Measurements from ENCODE around the gene COX7B2.
A peak's percentile ranks its signal among the peaks of the same experiment; 100 is the strongest.

COX7B2 gene

DNA sequence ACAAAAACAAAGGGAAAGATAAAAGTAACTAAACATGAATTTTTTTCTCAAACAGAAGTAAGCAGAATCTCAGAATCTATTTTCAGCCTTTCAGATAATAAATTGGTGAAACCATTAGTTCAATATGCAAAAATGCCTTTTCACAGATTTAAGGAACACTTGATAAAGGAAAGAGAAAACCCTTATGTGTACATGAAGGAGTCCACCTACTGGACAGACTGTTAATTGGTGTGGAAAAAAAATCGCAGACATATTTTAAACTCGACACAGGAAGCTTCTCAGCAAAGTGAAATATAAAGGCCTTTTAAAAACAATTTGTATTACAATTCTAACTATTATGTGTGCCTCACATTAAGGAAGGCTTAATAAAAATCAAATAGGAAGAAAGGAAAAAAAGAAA is 22.3 kb downstream of the COX7B2 start:
- DNase-seq, result no peak

DNA sequence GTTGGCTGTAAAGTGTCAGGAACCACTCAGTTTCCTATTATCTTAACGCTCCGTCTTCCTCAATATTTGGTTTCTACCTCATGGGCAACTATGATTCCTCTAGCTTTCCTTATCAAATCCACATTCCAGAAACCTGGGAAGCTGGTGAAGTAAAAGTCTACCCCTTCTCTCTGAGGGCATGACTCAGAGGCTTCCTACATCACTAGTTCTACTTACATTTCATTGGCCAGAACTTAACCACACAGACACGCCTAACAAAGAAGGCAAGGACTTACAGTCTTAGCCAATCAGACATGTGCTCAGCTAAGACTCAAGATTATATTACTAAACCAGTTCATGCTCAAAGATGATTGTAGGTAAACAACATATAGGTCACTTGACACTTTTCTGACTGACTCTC is 30.4 kb downstream of the COX7B2 start:
- DNase-seq, result no peak

DNA sequence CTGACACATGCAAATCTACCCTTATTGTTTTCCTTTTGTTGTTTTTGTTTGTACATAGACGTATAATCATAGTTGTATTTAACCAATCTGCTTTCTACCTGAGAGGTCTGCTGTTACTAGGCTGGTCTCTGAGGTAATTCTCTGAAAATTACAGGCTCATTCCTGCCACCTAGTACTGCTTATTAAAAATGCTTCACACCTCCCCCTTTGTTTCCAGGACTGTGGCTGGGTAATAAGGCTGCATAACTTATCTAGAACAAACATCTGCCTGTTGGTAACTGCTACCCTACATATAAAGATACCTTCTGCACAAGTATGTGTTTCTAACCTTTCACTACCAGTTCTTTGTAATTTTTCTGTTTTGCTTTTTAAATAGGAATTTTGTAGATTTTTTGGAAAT is 34.2 kb downstream of the COX7B2 start:
- no peak for DNase-seq

DNA sequence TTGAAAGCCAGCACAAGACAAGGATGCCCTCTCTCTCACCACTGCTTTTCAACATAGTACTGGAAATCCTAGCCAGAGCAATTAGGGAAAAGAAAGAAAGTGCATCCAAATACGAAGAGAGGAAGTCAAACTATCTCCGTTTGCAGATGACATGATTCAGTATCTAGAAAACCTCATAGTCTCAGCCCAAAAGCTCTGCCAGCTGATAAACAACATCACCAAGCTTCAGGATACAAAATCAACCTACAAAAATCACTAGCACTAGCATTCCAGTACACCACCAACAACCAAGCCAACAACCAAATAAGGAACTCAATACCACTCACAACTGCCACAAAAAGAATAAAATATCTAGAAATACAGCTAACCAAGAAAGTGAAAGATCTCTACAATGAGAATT is 38.6 kb downstream of the COX7B2 start:
- DNase-seq, result no peak

DNA sequence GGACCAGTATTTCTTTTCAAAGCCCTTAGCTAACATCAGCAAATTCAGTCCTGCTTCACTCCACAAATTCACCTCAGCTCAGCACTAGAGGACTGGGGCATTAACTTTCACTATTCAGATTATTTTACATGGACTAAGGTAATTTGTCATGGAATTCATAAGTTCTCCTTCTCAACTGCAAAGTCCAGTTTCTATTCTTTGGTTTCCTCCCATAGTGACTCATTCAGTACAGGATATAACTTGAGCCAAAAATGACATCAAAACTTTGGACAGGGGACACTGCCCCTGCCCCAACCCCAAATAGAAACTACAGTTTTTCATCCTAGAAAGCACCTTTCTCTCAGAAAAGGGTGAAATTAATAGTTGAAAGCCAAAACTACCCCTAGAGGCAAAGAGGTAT is 52.7 kb downstream of the COX7B2 start:
- no peak for DNase-seq

DNA sequence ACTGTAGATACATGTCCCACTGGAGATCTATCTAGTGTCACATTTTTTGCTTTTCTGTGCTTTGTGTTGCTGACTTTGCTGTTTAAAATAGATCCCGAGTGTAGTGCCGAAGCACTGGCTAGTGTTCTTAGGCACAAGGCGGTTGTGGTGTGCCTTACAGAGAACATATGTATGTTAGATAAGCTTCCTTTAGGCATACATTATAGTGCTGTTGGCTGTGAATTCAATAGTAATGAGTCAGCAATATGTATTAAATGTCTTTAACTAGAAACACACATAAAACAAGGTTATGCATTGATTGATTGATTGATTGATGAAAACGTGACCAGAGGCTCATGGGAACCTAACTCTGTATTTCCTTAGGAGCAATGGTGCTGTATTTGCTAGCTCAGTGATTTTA is 56.2 kb downstream of the COX7B2 start:
- DNase-seq, result no peak

DNA sequence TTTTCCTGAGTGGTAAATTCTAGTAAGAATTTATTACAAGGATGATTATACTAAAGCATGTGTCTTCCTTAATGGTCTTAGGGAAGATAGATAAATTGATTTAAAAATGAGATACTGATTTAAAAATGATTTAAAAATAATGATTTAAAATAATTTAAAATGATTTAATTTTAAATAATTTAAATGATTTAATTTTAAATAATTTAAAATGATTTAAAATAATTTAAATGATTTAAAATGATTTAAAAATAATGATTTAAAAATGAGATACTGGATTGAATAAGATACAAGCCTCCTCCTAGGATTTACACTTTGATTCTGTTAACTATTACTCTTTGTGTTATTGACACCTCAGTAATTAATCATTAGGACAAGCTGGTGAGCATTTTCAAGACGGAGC is 59.0 kb downstream of the COX7B2 start:
- DNase-seq, result no peak

DNA sequence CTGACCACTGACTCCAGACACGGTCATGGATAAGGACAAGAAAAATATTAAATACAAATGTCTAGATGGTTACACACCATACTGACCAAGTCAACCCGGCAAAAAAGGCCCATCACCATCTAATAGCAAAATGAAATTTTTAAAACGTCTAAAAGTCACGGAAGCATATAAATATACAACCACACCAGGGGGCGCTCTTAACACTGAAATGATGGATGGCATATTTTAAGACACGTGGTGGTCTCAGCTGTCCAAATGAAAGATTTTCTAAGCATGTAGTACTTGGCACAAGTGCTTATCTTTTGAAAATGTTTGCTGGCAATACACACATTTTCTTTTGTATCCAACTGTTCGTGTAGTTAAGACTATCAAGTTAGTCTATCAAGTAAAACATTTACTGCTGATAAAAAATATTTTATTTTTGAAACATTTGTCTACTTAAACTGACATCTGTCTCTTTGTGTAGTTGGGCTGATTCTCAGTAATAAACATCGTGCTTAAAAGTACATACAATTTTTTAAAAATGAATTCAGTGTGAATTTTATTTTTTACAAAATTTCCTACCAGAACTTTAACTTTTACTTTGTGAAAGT is 64.6 kb downstream of the COX7B2 start:
- peak; percentile 16 for DNase-seq

DNA sequence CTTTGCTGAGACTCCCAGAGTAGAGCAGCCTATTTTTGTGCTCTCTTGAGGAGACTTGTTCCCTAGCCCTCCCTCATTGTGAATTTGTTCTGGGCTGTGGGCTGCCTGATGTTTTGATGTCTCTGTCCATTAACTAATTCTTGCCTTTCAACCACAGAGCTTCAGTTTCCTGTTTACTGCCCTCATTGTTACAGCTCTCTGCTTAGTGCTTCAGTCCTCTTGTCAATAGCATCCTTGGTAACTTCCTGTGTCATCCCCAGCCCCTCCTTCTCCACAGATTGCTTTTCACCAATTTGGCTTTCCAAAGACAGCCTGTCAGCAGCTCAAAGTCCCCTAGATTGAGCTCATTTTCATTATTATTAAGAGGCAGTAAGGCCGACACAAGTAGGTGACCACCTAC is 69.9 kb downstream of the COX7B2 start:
- DNase-seq, result no peak

DNA sequence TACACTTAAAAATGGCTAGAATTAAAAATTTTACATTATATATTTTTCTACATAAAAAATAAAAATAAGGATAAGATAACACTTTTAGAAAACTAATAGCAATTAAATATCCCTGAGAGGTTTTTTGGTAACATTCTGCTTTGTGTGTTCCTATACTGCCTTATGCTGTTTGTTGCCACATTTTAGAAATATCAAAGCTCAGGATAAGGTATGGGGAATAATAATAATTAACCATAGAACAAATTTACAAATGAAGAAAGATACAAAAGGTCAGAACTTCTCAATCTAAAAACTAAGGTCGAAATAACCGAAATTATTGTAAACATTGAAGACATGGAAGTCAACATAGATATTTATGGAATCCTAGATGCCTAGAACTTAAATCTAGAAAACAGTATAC is 71.4 kb downstream of the COX7B2 start:
- DNase-seq, result no peak

DNA sequence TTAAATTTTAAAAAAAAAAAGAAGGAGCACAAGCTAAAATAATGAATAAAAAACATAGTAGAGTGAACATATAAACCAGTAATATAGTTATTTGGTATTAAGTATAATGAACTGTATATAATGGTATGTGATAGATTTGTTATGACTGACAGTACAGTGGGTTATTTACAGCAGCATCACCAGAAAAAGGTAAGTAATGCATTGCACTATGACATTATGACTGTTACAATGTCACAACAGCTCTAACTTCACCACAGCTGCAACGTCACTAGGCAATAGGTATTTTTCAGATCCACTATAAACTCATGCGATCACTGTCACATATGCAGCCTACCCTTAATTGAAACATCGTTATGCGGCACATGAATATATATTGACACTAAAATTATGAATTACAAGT is 72.5 kb downstream of the COX7B2 start:
- DNase-seq, result no peak

DNA sequence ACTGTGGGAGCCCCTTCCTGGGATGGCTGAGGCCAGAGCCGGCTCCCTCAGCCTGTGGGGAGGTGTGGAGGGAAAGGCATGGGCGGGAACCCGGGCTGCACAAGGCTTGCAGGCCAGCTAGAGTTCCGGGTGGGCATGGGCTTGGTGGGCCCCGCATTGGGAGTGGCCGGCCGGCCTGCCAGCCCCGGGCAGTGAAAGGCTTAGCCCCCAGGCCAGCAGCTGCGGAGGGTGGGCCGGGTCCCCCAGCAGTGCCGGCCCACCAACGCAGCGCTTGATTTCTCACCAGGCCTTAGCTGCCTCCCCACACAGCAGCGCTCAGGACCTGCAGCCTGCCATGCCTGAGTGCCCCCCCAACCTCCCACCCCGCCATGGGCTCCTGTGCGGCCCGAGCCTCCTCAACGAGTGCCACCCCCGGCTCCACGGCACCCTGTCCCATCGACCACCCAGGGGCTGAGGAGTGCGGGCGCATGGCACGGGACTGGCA is 78.0 kb downstream of the COX7B2 start:
- DNase-seq, result no peak

DNA sequence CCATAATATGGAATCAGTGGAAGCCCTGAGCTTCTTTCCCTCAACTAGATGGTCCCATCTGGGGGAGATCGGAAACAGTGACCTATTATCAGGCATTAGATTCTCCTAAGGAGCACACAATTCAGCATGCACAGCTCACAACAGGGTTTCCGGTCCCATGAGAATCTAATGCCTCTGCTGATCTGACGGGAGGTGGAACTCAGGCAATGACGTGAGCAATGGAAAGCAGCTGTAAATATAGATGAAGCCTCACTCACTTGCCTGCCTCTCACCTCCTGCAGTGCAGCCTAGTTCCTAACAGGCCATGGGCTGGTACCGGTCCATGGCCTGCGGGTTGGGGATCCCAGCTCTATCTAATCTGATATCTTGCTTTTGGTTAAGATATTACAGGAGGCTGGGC is 88.9 kb downstream of the COX7B2 start:
- DNase-seq, result no peak

DNA sequence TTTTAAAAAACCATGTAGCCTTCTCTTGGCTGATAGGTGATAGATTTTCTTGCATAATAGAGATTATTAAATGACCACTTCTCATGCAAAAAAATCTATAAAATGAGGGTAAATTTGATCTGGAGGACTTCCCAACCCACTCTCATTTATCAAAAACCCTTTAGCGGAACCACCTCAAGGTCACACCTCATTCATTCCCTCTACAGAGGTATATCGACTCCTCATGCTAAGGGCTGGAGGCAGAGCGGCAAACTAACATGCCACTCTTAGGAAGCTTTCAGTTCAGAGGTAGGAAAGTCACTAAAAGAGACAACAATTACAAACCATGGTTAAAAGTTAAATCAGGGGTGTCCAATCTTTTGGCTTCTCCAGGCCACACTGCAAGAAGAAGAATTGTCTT is 90.0 kb downstream of the COX7B2 start:
- no peak for DNase-seq

DNA sequence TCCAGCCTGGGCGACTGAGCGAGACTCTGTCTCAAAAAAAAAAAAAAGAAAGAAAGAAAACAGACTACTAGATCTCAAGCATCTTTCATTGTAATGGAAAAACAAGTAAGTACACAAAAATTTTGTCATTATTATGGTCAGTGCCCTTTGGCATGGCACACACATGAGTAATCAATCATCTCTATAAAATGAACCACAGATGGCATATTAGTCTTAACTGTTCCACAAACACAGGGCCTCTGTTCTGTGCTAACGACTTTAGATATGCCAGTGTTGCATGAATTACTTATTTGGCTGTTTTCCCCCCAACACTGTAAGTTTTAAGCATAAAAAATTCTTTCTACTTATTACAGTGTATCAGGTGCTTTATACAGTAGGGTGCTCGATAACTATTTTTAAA is 90.4 kb downstream of the COX7B2 start:
- DNase-seq, result no peak

DNA sequence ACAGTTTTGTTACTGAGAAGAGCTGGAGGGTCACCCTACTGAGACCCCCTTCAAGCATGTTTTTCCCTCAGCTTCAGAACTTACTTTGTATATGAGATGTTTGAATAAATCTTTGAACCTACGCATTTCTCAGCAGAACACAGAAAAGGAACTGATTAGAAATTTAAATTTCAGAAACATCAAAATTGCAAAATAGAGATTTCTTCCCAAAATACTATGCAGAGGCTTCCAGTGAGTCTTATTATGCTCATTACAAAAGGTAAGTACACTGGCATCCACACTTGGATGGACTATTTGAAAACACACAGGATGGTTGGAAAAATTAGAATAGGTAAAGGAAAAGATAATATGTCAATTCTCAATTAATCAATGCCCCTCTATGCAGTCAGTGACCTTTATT is 91.2 kb downstream of the COX7B2 start:
- no peak for DNase-seq

DNA sequence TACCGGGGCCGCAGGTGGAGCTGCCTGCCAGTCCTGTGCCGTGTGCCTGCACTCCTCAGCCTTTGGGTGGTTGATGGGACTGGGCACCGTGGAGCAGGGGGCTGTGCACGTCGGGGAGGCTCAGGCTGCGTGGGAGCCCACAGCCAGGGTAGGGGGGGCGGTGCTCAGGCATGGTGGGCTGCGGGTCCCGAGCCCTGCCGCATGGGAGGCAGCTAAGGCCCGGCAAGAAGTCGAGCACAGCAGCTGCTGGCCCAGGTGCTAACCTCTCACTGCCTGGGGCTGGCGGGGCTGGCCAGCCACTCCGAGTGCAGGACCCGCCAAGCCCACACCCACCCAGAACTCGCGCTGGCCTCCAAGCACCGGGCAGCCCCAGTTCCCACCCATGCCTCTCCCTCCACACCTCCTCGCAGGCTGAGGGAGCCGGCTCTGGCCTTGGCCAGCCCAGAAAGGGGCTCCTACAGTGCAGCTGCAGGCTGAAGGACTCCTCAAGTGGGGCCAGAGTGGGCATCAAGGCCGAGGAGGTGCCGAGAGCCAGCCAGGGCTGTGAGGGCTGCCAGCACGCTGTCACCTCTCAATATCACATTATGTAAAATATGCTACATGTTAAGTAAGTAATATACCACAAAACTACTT is 104.1 kb downstream of the COX7B2 start:
- no peak for DNase-seq

DNA sequence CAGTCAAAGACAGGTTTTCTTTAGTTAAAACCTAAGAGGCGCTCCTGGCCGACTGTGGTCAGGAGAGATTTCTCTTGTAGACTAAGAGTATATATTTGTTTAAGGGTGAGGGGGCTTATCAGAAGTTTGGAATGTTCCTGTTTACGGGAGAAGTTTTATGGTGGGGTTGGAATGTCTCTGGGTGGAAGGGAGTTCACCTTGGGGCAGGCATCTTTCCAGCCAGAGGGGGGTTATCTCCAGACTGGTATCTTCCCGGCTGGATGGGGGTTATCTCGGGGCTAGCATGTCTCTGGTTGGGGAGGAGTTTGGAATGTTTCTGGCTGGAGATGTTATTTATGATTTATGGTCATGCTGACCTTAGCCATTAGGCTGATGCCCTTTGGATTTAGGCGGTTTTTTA is 116.0 kb downstream of the COX7B2 start:
- DNase-seq, result no peak

DNA sequence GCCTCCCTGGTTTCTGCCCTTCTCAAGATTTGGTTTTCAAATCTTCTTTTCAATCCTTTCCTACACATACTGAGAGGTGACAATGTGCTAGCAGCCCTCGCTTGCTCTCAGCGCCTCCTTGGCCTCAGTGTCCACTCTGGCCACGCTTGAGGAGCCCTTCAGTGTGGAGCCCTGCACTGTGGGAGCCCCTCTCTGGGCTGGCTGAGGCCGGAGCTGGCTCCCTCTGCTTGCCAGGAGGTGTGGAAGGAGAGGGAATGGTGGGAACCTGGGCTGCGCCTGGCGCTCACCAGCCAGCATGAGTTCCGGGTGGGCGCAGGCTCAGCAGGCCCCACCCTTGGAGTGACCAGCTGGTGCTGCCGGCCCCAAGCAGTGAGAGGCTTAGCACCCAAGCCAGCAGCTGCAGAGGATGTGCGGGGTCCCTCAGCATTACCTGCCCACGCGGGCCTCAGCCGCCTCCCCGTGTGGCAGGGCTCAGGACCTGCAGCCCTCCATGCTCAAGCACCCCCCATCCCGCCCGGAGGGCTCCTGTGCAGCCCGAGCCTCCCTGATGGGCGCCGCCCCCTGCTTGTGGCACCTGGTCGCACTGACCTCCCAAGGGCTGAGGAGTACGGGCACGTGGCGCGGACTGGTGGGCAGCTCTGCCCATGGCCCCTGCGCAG is 127.5 kb downstream of the COX7B2 start:
- no peak for DNase-seq

DNA sequence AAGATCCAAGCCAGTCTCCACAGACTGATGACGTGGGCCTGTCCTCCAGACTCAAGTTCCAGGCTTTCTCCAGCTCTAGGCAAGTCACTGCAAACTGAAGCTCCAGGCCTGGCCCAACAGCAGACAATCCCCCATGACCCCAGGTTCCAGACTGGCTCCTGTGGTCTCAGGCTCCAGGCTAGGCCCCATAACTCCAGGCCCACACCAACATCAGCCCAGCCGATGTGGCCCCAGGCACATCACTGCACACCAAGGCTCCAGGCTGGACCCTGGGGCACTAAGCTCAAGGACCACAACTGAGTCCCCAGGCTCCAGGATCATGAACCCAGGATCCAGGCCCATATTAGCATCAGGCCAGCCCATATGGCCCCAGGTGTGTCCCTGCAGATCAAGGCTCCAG is 143.6 kb downstream of the COX7B2 start:
- no peak for DNase-seq

DNA sequence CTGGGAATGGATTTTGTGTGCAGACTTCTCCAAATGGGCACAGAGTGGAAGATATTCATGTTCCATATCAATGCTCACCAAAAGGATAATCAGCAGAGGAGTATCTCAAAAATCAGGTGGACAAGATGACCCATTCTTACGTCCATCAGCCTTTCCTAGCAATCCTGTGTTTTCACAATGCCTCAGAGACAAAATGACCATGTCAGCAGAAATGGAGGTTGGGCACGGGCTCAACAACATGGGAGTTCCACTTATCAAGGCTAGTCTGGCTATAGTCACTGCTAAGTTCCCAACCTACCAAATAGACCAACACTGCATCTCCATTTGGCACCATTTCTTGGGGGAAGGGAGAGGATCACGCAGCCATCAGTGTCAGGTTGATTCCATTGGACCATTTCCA is 179.0 kb downstream of the COX7B2 start:
- DNase-seq, result no peak

DNA sequence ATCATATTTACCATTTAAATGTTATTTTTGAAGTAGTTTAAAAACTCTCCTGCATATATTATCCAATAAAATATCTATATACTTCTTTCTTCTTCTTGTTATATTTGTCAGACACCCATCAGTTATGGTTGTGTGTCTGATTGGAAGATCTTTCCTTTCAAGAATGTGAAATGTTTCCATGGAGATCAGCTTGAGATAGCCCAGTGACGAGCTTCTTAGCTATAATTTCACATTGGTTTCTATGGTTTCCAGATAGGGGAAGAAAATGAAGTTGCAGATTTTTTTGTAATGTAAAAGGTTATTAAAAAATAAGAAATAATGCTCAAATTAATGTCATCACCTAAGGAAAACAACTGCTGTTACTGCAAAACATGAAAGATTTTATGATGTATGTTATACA is 189.0 kb downstream of the COX7B2 start:
- no peak for DNase-seq

DNA sequence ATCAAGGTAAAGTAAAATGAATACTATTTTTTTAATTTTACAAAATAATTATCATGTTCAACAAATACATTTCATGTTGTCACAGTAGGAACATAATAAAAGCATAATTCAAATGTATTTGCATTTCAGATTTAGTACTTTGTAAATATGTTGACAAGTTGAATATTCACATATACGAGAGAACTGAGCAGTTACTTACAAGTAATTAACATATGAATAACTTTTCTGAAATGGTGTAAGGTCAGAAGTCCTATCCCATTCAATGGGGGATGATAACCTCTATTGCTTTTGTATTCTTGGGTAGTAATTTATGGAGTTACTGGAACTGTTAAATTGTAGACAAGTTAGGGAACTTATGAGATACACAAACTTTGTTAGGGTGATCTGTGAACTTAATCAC is 191.1 kb downstream of the COX7B2 start:
- no peak for DNase-seq

DNA sequence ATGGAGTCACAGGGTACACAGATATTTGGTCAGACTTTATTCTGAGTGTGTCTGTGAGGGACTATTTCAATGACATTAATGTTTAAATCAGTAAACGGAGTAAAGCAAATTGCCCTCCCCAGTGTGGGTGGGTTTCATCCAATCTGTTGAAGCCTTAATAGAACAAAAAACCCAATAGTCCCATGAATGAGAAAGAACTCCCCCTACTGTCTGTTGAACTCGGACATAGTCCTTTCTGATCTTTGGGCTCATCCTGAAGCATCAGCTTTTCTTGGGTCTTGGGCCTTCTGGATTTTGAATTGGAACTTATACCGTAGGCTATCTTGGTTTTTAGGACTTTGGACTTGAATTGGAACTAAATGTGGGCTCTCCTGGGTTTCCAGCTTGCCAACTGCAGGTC is 193.6 kb downstream of the COX7B2 start:
- no peak for DNase-seq

DNA sequence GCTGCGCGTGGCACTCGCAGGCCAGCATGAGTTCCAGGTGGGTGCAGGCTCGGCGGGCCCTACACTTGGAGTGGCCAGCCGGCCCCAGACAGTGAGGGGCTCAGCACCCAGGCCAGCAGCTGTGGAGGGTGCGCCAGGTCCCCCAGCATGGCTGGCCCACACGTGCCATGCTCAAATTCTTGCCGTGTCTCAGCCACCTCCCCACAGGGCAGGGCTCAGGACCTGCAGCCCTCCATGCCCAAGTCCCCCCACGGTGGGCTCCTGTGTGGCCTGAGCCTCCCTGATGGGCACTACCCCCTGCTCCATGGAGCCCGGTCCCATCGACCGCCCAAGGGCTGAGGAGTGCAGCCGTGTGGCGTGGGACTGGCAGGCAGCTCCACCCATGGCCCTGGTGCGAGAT is 210.2 kb downstream of the COX7B2 start:
- DNase-seq, result no peak

Measured in activated CD4-positive, alpha-beta T cell treated with anti-CD3 and anti-CD28 coated beads, Interleukin-2, amount 50 U/mL, for 1 hour (primary cell).